H1 (cell line): ENCODE results near the gene CASP5. TPM values are rescaled to one million over a fixed set of nuclear protein-coding genes. Genes with fewer than 3 reads are reported as not detected.

Experiments
- CHD7 ChIP-seq: fragments of 300-600 bp; sonication (generic); IDR thresholded peaks from 2 replicates; pipeline ENCODE4 v1.7.1; 2012; ENCODE audit warnings: low read length, moderate library complexity, mild to moderate bottlenecking, inconsistent platforms; ENCODE audit not compliant: insufficient replicate concordance
- polyA plus RNA-seq, 7 experiments: library from polyadenylated mRNA; depleted of rRNA in 3 of 7; stranded (reverse) in 5 of 7; unstranded in 2 of 7; fragments of >200 nt in 5 of 7; fragments of 200-250 nt in 2 of 7; gene quantifications; 1 replicate in 5 of 7; 2 replicates in 1 of 7; 4 replicates in 1 of 7; pipeline versions ENCODE4 v1.2.1 to v1.2.3, GENCODE V29; 2011 to 2013; ENCODE audit warnings: missing spikeins in 2 of 7, mixed read lengths in 2 of 7
- total RNA-seq: library from RNA; stranded (reverse); fragmentation: NEBNext Ultra II Directional; extraction: Animal tissue kit (Norgen Biotek cat#: 25700); gene quantifications from 2 replicates; pipeline ENCODE4 v1.2.1, GENCODE V29; 2021

CASP5 gene
- total and polyA plus RNA-seq, 2 of the 8 experiments (the other 6 are each of a cell fraction or from before 2014, with no cell fraction given) = not detected

DNA sequence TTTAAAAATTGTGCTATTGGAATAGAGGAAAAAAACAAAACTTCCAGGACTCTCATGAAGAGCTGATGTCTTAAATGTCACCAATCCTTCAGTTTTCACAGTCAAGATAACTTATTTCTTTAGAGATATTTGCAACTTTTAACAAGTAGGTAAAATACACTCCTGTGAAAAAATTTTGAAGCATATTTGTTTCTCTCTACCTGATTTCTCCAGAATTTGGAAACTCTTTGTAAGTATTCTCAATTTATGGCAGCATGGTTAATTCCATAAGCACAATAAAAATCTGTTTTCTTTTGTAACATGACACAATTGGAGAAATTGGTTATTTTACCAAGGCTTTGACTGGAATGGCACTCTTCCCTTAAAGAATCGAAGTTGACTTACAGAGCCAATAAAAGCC is 58.7 kb downstream of the CASP5 start (continued):
- no peak for TF ChIP-seq CHD7
- TF ChIP-seq, all 59 proteins: peak for 0
